ENCODE measurements around the gene KCNK18. TPM values are rescaled to one million over a fixed set of nuclear protein-coding genes. Genes with fewer than 3 reads are reported as not detected.
"Not testable (repeated sequence)": the region's sequence is repeated elsewhere in the genome, so short reads cannot be mapped to it uniquely, and the experiment has no call there.

KCNK18 gene
- total and polyA plus RNA-seq, 10 of the 15 experiments (the other 5 are each of a cell fraction or from before 2014, with no cell fraction given): not detected

DNA sequence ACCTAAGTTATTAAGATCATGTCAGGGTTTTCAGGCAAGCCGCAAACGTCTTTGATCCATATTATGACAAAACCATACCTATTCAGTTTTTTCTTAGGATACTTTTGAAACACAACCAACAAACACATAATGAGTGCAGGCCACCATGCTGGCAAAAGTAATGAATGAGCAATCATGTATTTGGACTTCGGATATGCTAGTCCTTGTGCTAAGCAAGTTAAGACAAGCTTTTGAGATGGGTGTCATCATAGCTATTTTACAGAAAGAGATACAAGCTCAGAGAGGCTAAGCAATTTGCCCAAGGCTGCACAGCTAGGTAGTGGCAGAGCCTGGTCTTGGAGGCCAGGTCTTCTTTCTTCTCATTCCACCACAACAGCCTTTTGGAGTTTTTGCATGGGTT lies 12.5 kb upstream of the KCNK18 start:
- H3K4me1 ChIP-seq (ENCODE audit: control insufficient read depth, insufficient read depth, low read length): no peaks in the 10 kb centered on the region
- no peaks in the 10 kb centered on the region for H3K36me3 ChIP-seq (ENCODE audit: control insufficient read depth in 2 of 2, insufficient read depth in 2 of 2, low read length in 1 of 2)
- no peaks in the 10 kb centered on the region; a peak in 1 of 4 replicates for H3K27me3 ChIP-seq (replicated peaks in 1 of 2; ENCODE audit: control insufficient read depth in 2 of 2, insufficient read depth in 2 of 2, low read length in 1 of 2)
- H3K9ac ChIP-seq (ENCODE audit: control insufficient read depth, insufficient read depth, low read length): no peak overlapping the region
- TF ChIP-seq BCLAF1 (IDR thresholded peaks at IDR 0.05): no peak
- TF ChIP-seq SUZ12 (IDR thresholded peaks at IDR 0.05; ENCODE audit: unreplicated experiment): no peak
- no peak for TF ChIP-seq ZNF687 (IDR thresholded peaks at IDR 0.05)
- TF ChIP-seq SMC3 (IDR thresholded peaks at IDR 0.05; ENCODE audit: borderline replicate concordance, low read length): no peak
- TF ChIP-seq CREB1 (IDR thresholded peaks at IDR 0.05; ENCODE audit: low read depth): no peak
- no peak for TF ChIP-seq HDAC2 (IDR thresholded peaks at IDR 0.05)
- TF ChIP-seq LARP7 (IDR thresholded peaks at IDR 0.05): no peak
- TF ChIP-seq, protein P1, sequence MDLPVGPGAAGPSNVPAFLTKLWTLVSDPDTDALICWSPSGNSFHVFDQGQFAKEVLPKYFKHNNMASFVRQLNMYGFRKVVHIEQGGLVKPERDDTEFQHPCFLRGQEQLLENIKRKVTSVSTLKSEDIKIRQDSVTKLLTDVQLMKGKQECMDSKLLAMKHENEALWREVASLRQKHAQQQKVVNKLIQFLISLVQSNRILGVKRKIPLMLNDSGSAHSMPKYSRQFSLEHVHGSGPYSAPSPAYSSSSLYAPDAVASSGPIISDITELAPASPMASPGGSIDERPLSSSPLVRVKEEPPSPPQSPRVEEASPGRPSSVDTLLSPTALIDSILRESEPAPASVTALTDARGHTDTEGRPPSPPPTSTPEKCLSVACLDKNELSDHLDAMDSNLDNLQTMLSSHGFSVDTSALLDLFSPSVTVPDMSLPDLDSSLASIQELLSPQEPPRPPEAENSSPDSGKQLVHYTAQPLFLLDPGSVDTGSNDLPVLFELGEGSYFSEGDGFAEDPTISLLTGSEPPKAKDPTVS (IDR thresholded peaks at IDR 0.05; ENCODE audit: low read depth, low read length): no peak
- no peak for TF ChIP-seq ATF3 (IDR thresholded peaks at IDR 0.05; ENCODE audit: borderline replicate concordance, extremely low read depth, low read depth, low read length)
- in situ Hi-C loops (cut with MboI) (no loop called here), intact Hi-C loops (cut with micrococcal nuclease; ENCODE audit: unreplicated experiment) (no loop called here)
- no peaks in the 10 kb centered on the region for H3K9me3 ChIP-seq (replicated peaks; ENCODE audit: control insufficient read depth, insufficient read depth, low read length)
- ChIA-PET RAD21 (ENCODE audit: unreplicated experiment) (no interaction called here), POLR2A (no interaction called here), SMC1A (ENCODE audit: uncharacterized antibody, unreplicated experiment) (no interaction called here), CTCF (interaction anchor here (0.7 to 1.2 kb wide), 2 partner anchors 10 to 501 kb away, joined by 3 read pairs; no protein-coding TSS in a partner anchor)
- H3K4me3 ChIP-seq: no peak overlapping the region
- H2AFZ ChIP-seq (ENCODE audit: control insufficient read depth, low read depth, low read length): no peak overlapping the region
- H3K4me2 ChIP-seq (ENCODE audit: control insufficient read depth, insufficient read depth): no peak overlapping the region
- H3K27ac ChIP-seq (ENCODE audit: control insufficient read depth, insufficient read depth): no peak overlapping the region
- H4K20me1 ChIP-seq (ENCODE audit: control insufficient read depth, insufficient read depth): no peaks in the 10 kb centered on the region
- H3K79me2 ChIP-seq (ENCODE audit: control insufficient read depth, insufficient read depth, low read length): no peaks in the 10 kb centered on the region
- no peak for ATAC-seq
- 17% methylated on average over 3 of the region's 3 CpGs for WGBS (ENCODE audit: insufficient coverage, insufficient replicate concordance, low lambda C conversion rate, missing lambda C conversion rate)
- no peak for FAIRE-seq
- DNase-seq (ENCODE audit: low read depth, low spot score): no peak
- BruUV-seq (replicated peaks): no TSS peak

- H3K4me2 ChIP-seq (ENCODE audit: control insufficient read depth, insufficient read depth); H3K27ac ChIP-seq (ENCODE audit: control insufficient read depth, insufficient read depth); H3K4me3 ChIP-seq; H3K9me3 ChIP-seq (replicated peaks; ENCODE audit: control insufficient read depth, insufficient read depth, low read length); in situ Hi-C loops (cut with MboI); POLR2A ChIA-PET; H3K9ac ChIP-seq (ENCODE audit: control insufficient read depth, insufficient read depth, low read length); H3K4me1 ChIP-seq (ENCODE audit: control insufficient read depth, insufficient read depth, low read length); H2AFZ ChIP-seq (ENCODE audit: control insufficient read depth, low read depth, low read length); RAD21 ChIA-PET (ENCODE audit: unreplicated experiment); intact Hi-C loops (cut with micrococcal nuclease; ENCODE audit: unreplicated experiment); H3K27me3 ChIP-seq (replicated peaks in 1 of 2; ENCODE audit: control insufficient read depth in 2 of 2, insufficient read depth in 2 of 2, low read length in 1 of 2); H3K79me2 ChIP-seq (ENCODE audit: control insufficient read depth, insufficient read depth, low read length); FAIRE-seq; H3K36me3 ChIP-seq (ENCODE audit: control insufficient read depth in 2 of 2, insufficient read depth in 2 of 2, low read length in 1 of 2); BruUV-seq (replicated peaks); H4K20me1 ChIP-seq (ENCODE audit: control insufficient read depth, insufficient read depth); SMC1A ChIA-PET (ENCODE audit: uncharacterized antibody, unreplicated experiment); DNase-seq (ENCODE audit: low read depth, low spot score); ATAC-seq: not testable (repeated sequence)
- CTCF ChIA-PET: interaction anchor here (1.2 to 2.7 kb wide), 2 partner anchors 9 to 502 kb away, joined by 3 to 9 read pairs; no protein-coding TSS in a partner anchor
- WGBS (ENCODE audit: insufficient coverage, insufficient replicate concordance, low lambda C conversion rate, missing lambda C conversion rate): 68% methylated on average over 4 of the region's 4 CpGs
Measured at GRCh38 chr10:117185817-117186216, 11.5 kb upstream of the KCNK18 start.

All from GM12878 (cell line).